Lower lobe of right lung (tissue), 2 donors: ENCODE measurements around the gene FUBP1. TPM values are rescaled to one million over a fixed set of nuclear protein-coding genes. Genes with fewer than 3 reads are reported as not detected.

Experiments
- ATAC-seq, 2 donors: fragments of 200-7000 bp; cut with Tn5 transposase; one replicate each; pipeline ENCODE4 v1.9.1; 2020 to 2022; ENCODE audit warnings: mild to moderate bottlenecking in 2 of 2, moderate library complexity in 2 of 2
- DNase-seq: peaks from one replicate; pipeline ENCODE4 v3.0.0-alpha.2; 2020
- H3K27ac ChIP-seq: fragments of 200-600 bp; one replicate; pipeline ENCODE4 v1.8.0; 2022
- H3K27me3 ChIP-seq: fragments of 200-600 bp; one replicate; pipeline ENCODE4 v1.8.0; 2022; ENCODE audit warnings: low read depth
- H3K36me3 ChIP-seq: fragments of 200-600 bp; one replicate; pipeline ENCODE4 v1.8.0; 2022; ENCODE audit warnings: mild to moderate bottlenecking
- H3K4me1 ChIP-seq: fragments of 200-600 bp; one replicate; pipeline ENCODE4 v1.8.0; 2022
- H3K4me3 ChIP-seq: fragments of 200-600 bp; one replicate; pipeline ENCODE4 v1.8.0; 2022; ENCODE audit warnings: mild to moderate bottlenecking
- H3K9me3 ChIP-seq: fragments of 200-600 bp; one replicate; pipeline ENCODE4 v1.8.0; 2022
- intact Hi-C: fragments of 100-400 bp; cut with DNase I; formaldehyde crosslinking; loops from one replicate; pipeline ENCODE4 v1.11.0; 2022
- total RNA-seq: library from RNA; stranded (reverse); fragmentation: NEBNext Ultra II Directional; extraction: Animal tissue kit (Norgen Biotek cat#: 25700); gene quantifications from one replicate; pipeline ENCODE4 v1.2.1, GENCODE V29; 2021
- TF ChIP-seq, protein P1 (sequence below): fragments of 200-600 bp; IDR thresholded peaks from one replicate; pipeline ENCODE4 v1.8.0; 2022; ENCODE audit warnings: antibody characterized with exemption, mild to moderate bottlenecking
- donor health status: DM: no; HTN: yes; CAD: no; lungs with severe emphysema.

FUBP1 gene
- total RNA-seq, 1 donor from 2014 or later: 96.6 TPM

GRCh38 chr1:77906624-77907023 is 72.2 kb downstream of the FUBP1 start:
- no peaks in the 10 kb centered on the region for H3K4me1 ChIP-seq
- DNase-seq (no peak), ATAC-seq (no peak)
- TF ChIP-seq, protein P1, sequence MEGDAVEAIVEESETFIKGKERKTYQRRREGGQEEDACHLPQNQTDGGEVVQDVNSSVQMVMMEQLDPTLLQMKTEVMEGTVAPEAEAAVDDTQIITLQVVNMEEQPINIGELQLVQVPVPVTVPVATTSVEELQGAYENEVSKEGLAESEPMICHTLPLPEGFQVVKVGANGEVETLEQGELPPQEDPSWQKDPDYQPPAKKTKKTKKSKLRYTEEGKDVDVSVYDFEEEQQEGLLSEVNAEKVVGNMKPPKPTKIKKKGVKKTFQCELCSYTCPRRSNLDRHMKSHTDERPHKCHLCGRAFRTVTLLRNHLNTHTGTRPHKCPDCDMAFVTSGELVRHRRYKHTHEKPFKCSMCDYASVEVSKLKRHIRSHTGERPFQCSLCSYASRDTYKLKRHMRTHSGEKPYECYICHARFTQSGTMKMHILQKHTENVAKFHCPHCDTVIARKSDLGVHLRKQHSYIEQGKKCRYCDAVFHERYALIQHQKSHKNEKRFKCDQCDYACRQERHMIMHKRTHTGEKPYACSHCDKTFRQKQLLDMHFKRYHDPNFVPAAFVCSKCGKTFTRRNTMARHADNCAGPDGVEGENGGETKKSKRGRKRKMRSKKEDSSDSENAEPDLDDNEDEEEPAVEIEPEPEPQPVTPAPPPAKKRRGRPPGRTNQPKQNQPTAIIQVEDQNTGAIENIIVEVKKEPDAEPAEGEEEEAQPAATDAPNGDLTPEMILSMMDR: no peak
- no peak overlapping the region for H3K4me3 ChIP-seq
- H3K36me3 ChIP-seq: no peaks in the 10 kb centered on the region
- no peaks in the 10 kb centered on the region for H3K27me3 ChIP-seq
- no peak overlapping the region for H3K27ac ChIP-seq
- no peaks in the 10 kb centered on the region for H3K9me3 ChIP-seq
- intact Hi-C loops: no loop called here

GRCh38 chr1:77906019-77906545 is 72.8 kb downstream of the FUBP1 start:
- DNase-seq (no peak), ATAC-seq (no peak)
- H3K9me3 ChIP-seq: no peaks in the 10 kb centered on the region
- H3K27ac ChIP-seq: no peak overlapping the region
- H3K4me3 ChIP-seq: no peak overlapping the region
- no peaks in the 10 kb centered on the region for H3K27me3 ChIP-seq
- TF ChIP-seq, protein P1: no peak
- intact Hi-C loops: no loop called here
- no peaks in the 10 kb centered on the region for H3K36me3 ChIP-seq
- no peaks in the 10 kb centered on the region for H3K4me1 ChIP-seq

GRCh38 chr1:77905603-77906002 is 73.3 kb downstream of the FUBP1 start:
- H3K27ac ChIP-seq: no peak overlapping the region
- ATAC-seq: no peak
- peaks cover 1% of the 10 kb centered on the region for H3K4me1 ChIP-seq
- no peaks in the 10 kb centered on the region for H3K36me3 ChIP-seq
- intact Hi-C loops: no loop called here
- no peaks in the 10 kb centered on the region for H3K9me3 ChIP-seq
- no peaks in the 10 kb centered on the region for H3K27me3 ChIP-seq
- TF ChIP-seq, protein P1: no peak
- no peak overlapping the region for H3K4me3 ChIP-seq
- no peak for DNase-seq

DNA sequence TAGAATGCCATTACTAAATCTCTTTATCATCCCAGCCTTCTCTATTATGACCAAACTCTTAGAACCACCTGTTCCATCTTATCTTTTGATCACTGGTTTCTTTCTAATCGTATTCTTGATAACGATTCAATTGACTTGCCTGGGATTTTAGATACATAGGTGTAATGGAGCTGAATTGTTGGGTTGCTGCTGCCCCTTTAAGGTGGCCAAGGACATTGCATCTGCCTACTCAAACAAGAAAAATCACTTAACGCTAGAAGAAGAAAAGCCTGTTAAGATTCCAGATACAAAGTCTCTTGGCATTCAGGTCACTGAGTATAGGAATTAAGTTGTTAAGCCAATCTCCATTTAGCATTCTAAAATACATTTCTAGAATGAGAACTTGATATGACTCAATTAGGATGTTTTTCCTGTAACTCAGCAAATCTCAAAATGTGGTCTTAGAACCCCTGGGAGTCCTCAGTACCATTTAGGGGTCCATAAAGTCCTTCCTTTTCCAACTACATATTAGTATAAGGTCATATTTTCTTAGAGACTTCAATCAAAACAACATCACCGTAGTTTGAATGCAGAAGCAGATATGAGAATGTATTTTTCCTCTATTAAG is 78.1 kb downstream of the FUBP1 start:
- H3K4me1 ChIP-seq: peaks cover 5% of the 10 kb centered on the region
- H3K4me3 ChIP-seq: no peak overlapping the region
- H3K27ac ChIP-seq: no peak overlapping the region
- TF ChIP-seq, protein P1: peak; percentile 62
- no peaks in the 10 kb centered on the region for H3K36me3 ChIP-seq
- H3K9me3 ChIP-seq: no peaks in the 10 kb centered on the region
- no peak for DNase-seq
- intact Hi-C loops: no loop called here
- peak; percentile 53 to 90 for ATAC-seq
- no peaks in the 10 kb centered on the region for H3K27me3 ChIP-seq

DNA sequence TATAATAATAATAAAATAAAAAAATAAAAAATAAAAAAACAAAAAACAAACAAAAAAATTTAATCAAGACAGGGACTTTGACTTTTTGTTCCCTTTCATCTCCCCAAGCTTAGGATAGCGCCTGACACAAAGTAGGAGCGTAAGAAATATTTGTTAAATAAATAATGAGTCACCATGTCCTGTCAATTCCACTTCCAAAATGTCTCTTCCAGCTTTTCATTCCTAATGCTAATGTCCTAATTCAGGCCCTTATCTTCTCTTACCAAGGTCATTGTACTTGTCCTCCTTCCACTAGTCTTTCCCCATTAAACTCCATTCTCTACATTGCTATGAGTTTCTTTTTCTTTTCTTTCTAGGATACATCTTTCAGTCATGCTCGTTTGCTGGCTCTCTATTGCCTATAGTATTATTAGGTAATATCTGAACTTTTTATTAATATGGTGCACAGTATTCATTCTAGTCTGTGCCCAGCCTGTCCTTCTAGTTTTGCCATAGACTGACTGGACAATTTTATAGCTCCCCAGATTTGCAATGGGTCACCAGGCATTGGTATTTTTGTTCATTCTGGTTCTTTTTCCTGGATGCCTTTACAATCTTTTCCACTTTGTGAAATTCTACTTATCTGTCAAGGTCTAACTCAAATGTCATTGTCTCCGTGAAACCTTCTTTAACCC is 79.1 kb downstream of the FUBP1 start:
- TF ChIP-seq, protein P1: no peak
- Histone ChIP-seq H3K27me3 (no peaks in the 10 kb centered on the region), H3K27ac (no peak overlapping the region), H3K9me3 (no peaks in the 10 kb centered on the region), H3K4me3 (no peak overlapping the region), H3K4me1 (peaks cover 5% of the 10 kb centered on the region), H3K36me3 (no peaks in the 10 kb centered on the region)
- DNase-seq (no peak), ATAC-seq (peak in 1 of 2 donors; percentile 18)
- intact Hi-C loops: no loop called here

Other genes with a start within 250 kb of the FUBP1 start
- 68.4 TPM for gene USP33, start 219.2 kb downstream of the FUBP1 start, total RNA-seq
- gene MIGA1, start 199.4 kb downstream of the FUBP1 start, total RNA-seq: 16.5 TPM
- 16.5 TPM for gene NEXN, start 90.4 kb downstream of the FUBP1 start, total RNA-seq
- 29.0 TPM for gene DNAJB4, start 25.9 kb upstream of the FUBP1 start, total RNA-seq
- 2.9 TPM for gene GIPC2, start 66.9 kb upstream of the FUBP1 start, total RNA-seq